Activated naive CD4-positive, alpha-beta T cell treated with anti-CD3 and anti-CD28 coated beads, Interleukin-2, amount 50 U/mL, for 72 hours (primary cell): ENCODE measurements around the gene SMIM45.
"Not testable (repeated sequence)": the region's sequence is repeated elsewhere in the genome, so short reads cannot be mapped to it uniquely, and the experiment has no call there.

Experiments used
- ATAC-seq, 2 donors: fragments of 150-1000 bp; cut with Tn5 transposase; 2 replicates each; pipeline ENCODE4 v1.10.0; 2021; ENCODE audit warnings: mild to moderate bottlenecking in 2 of 2, moderate library complexity in 2 of 2
- DNase-seq, 2 donors: peaks; one replicate each; pipeline ENCODE4 v3.0.0; 2021 to 2022; ENCODE audit warnings: low spot score in 2 of 2
- H3K27ac Mint-ChIP-seq, 2 donors: one replicate each; pipeline ENCODE4 v1.8.0; 2022; ENCODE audit warnings: mild to moderate bottlenecking in 2 of 2, mixed read lengths in 2 of 2
- H3K36me3 Mint-ChIP-seq, 2 donors: one replicate each; pipeline ENCODE4 v1.8.0; 2022; ENCODE audit warnings: mixed read lengths in 2 of 2
- H3K9me3 Mint-ChIP-seq, 2 donors: one replicate each; pipeline ENCODE4 v1.8.0; 2022; ENCODE audit warnings: mixed read lengths in 2 of 2

Gene SMIM45

DNA sequence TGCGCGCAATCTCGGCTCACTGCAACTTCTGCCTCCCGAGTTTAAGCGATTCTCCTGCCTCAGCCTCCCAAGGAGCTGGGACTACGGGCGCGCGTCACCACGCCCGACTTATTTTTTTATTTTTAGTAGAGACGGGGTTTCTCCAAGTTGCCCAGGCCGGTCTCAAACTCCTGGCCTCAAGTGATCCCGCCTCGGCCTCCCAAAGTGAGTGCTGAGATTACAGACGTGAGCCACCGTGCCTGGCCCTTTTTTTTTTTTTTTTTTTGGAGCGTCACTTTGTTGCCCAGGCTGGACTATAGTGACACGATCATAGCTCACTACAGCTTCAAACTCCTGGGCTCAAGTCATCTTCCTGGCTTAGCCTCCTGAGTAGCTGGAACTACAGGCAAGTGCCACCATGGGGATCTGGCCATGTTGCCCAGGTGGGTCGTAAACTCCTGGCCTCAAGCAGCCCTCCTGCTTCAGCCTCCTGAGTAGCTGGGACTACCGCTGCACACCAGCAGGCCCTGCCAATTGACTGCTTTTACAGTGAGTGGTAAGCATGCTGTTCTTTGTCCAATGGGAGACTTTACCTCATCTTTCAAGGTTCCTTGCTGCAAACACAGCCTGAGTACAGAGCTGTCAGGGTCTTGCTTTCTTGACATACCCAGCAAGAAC is 4.4 kb upstream of the SMIM45 start:
- DNase-seq: no peak
- ATAC-seq: no peak
- Mint-ChIP-seq H3K9me3 (no peaks in the 10 kb centered on the region), H3K36me3 (peaks cover 33 to 48% of the 10 kb centered on the region in 2 donors), H3K27ac (peak overlapping the region; percentile 79 to 93)

DNA sequence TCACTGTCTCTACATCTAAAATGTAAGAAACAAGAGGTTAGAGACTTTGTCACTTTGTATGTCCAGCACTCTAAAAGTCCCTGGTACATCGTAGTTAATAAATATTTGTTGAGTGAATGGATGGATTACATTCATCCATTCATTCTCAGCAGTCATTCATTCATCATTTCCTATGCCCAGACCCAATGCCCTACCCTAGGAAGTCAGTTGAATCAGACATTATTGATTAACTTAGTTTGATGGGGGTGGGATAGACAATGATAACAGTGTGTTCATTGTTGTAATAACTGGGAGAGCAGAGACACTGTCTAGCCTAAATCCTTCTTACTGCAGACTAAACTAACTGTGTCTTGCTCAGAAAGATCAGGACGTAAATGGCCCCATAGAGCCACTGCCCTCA is 3.8 kb upstream of the SMIM45 start:
- ATAC-seq (no peak), DNase-seq (no peak)
- peaks cover 29 to 44% of the 10 kb centered on the region in 2 donors for H3K36me3 Mint-ChIP-seq
- no peaks in the 10 kb centered on the region for H3K9me3 Mint-ChIP-seq
- no peak overlapping the region for H3K27ac Mint-ChIP-seq

DNA sequence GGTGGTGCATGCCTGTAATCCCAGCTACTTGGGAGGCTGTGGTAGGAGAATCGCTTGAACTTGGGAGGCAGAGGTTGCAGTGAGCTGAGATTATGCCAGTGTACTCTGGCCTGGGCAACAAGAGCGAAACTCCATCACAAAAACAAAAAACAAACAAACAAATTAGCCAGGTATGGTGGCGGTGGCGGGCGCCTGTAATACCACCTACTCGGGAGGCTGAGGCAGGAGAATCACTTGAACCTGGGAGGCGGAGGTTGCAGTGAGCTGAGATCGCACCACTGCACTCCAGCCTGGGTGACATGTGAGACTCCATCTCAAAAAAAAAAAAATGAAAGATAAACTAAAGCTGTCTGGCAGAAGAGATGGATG is 3.0 kb upstream of the SMIM45 start:
- peaks cover 22 to 36% of the 10 kb centered on the region in 2 donors for H3K36me3 Mint-ChIP-seq
- H3K27ac Mint-ChIP-seq: peak overlapping the region; percentile 18 to 35
- ATAC-seq, DNase-seq, H3K9me3 Mint-ChIP-seq: not testable (repeated sequence)

DNA sequence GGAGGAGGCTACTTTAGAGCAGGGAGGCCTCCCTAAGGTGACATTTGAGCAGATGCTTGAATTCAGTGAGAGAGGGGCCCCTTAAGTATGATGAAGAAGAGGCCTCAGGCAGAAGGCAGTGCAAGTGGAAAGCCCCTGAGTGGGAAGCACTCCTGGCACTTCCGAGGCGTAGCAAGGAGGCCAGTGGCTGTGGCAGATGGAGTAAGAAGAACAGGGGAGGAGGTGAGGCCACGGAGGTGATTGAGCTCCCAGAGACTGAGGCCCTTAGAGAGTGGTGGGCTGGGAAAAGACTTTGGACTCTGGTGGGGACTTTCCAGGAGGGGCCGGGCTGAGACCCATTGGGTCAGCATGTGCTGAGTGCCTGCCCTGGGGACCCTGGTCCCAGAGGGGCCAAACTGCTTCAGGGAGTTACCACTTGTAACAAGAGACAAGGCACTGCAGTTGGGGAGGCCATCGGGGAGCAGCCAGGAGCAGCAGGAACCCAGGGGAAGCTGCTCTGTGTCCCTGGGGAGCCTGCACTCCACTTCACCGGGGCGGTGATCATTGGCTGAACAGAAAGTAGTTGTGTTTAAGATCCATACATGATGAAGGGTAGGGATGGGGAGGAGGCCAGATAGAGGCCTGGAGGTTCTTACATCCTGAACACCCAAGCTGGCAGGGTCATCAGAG is 2.5 kb upstream of the SMIM45 start:
- no peak for ATAC-seq
- peaks cover 19 to 34% of the 10 kb centered on the region in 2 donors for H3K36me3 Mint-ChIP-seq

DNA sequence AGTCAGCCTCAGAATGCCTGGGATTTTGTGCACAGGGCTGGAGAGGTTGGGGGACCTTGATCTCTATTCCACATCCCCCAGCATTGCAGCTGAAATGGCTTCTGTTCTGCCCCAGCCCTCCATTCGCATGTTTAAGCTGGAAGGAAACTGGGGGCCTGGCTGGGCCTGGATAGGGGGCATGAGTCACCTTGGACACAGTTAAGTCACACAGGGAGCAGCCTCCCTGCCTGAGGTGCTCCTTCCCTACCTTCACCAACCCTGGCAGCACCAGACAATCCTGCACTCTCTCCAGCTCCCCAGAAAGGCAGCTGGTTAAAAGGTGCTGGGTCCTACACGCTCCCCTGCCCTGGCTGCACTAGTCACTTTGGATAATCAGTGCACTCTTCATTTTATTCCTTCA is 763 bp downstream of the SMIM45 start:
- peaks cover 0 to 5% of the 10 kb centered on the region in 2 donors for H3K36me3 Mint-ChIP-seq
- H3K9me3 Mint-ChIP-seq: no peaks in the 10 kb centered on the region
- no peak for DNase-seq
- no peak overlapping the region for H3K27ac Mint-ChIP-seq
- no peak for ATAC-seq

More for the DNA sequence above, 2.5 kb upstream of the SMIM45 start:
- DNase-seq: no peak
- no peaks in the 10 kb centered on the region for H3K9me3 Mint-ChIP-seq
- peak overlapping the region; percentile 18 to 35 for H3K27ac Mint-ChIP-seq

DNA sequence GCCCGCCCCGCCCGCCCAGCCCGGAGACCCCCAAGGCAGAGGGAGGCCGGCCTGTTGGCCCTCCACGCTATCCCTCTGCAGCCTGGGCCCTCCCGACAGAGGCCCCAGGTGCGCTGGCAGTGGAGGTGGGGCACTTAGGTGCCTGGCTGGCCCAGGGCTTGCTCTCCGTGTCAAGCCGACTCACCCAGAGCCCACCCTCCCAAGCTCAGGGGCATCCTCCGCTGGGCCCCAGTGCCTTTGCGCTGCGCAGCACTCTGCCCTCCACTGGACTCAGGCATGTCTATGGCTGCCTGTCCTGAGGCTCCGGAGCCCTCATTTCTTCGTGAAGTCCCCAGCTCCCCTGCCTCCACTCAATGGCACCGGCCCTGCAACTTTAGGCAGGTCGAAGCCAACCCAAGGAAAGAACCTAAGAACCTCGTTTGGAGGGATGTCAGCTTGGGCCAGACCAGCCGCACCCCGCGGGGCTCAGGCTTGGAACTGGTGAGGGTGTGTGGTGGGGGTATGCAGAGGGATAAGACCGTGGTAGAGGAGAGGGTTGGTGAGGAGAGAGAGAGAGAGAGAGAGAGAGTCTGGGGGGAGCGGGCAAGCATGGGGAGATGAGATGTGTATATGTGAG is 6.1 kb downstream of the SMIM45 start:
- no peaks in the 10 kb centered on the region for H3K9me3 Mint-ChIP-seq
- no peak overlapping the region for H3K27ac Mint-ChIP-seq
- ATAC-seq (peak in 1 of 2 donors; percentile 69), DNase-seq (no peak)
- no peaks in the 10 kb centered on the region for H3K36me3 Mint-ChIP-seq

DNA sequence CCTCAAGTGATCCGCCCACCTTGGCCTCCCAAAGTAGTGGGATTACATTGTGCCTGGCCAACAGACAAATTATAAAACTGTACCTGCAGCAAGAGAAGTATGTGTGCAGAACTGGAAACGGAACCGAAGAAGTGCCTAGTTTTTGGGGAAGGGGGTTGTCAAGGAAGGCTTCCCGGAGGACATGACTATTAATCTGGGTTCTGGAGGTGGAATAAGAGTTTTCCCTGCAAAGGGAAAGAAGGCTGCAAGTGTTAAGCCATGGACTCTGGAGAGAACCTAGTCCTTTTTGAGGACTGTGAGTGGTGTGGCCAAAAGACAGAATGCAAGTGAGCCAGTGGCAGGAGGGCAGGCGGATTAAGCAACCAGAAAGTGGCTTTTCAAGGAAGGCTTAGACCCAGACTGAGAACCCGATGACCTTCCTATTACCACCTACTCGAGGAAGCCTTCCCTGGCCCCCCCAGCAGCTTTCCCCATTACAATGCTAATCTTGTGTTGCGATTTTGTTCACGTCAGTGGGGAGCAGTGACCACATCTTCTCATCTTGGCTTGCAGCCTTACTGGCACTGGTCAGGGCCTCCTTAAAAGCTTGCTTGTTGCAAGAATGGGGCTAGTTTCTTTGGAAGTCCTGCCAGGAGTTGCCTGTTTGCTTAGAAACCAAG is 11.6 kb downstream of the SMIM45 start:
- Mint-ChIP-seq H3K36me3 (no peaks in the 10 kb centered on the region), H3K9me3 (no peaks in the 10 kb centered on the region), H3K27ac (no peak overlapping the region)
- ATAC-seq (no peak), DNase-seq (no peak)

DNA sequence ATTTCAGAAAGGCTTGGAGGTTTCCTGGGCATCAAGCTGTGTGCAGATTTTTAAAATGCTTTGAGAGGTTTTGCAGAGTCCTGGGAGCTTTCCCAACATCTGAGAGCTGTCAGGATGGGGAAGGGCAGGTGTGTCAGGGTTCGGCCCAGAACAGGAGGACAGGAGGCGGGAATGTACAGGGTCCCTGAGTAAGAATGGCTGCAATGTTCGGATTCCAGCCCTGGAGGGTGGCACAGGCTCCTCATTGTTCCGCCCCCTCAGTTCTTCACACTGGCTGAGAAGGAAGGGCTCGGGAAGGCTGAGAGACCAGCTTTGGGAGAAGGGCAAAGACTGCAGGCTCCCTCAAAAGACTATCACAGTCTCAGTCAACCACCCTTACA is 12.2 kb downstream of the SMIM45 start:
- no peak for ATAC-seq
- no peaks in the 10 kb centered on the region for H3K36me3 Mint-ChIP-seq
- DNase-seq: no peak
- H3K27ac Mint-ChIP-seq: no peak overlapping the region
- H3K9me3 Mint-ChIP-seq: no peaks in the 10 kb centered on the region

DNA sequence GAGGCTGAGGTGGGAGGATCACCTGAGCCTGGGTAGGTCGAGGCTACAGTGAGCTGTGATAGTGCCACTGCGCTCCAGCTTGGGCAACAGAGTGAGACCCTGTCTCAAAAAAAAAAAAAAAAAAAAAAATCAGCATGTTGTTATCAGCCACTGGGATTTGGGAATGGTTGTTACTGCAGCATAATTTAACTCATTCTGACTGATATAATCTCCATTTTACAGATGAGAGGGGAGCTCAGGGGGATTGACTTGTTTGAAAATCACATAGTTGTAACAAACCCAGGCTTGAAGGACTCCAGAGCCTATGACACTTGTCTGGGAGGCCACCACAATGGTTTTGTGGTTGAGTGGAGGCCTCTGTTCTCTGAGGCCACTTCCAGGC is 14.3 kb downstream of the SMIM45 start:
- no peaks in the 10 kb centered on the region for H3K36me3 Mint-ChIP-seq
- H3K27ac Mint-ChIP-seq: peak overlapping the region in 1 of 2 donors; percentile 51
- no peak for ATAC-seq
- no peak for DNase-seq
- H3K9me3 Mint-ChIP-seq: no peaks in the 10 kb centered on the region

DNA sequence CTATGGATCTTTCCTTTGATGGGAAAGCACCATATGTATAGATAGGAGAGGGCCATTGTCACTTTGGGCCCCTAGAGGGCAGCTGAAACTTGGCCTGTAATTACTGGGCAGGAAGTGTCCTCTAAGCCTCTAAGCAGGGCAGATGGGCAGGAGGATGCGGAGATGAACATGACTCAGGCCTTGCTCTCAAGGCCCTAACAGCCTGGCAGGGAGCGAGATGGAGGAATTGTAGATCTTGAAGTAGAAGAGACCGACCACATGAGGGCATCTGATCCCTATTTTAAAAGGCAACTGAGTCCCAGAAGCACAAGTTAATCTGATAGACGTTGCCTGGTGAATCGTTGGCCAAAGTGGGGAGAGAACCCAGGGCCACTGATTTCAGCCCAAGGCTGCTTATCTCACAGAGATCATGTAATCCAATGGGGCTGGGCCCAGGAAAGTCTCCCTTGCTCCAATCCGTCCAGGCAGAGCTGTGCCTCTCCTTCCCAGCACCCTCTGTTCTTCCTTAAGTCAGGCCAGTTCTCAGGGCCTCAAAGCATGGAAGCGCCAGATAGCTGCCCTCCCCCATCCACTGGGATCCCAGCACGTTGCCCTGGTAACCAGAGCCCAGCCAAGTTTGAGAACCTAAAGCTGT is 14.8 kb downstream of the SMIM45 start:
- ATAC-seq: peak; percentile 75 to 95
- H3K9me3 Mint-ChIP-seq: no peaks in the 10 kb centered on the region
- H3K36me3 Mint-ChIP-seq: no peaks in the 10 kb centered on the region
- H3K27ac Mint-ChIP-seq: peak overlapping the region in 1 of 2 donors; percentile 51
- DNase-seq: peak in 1 of 2 donors; percentile 36

DNA sequence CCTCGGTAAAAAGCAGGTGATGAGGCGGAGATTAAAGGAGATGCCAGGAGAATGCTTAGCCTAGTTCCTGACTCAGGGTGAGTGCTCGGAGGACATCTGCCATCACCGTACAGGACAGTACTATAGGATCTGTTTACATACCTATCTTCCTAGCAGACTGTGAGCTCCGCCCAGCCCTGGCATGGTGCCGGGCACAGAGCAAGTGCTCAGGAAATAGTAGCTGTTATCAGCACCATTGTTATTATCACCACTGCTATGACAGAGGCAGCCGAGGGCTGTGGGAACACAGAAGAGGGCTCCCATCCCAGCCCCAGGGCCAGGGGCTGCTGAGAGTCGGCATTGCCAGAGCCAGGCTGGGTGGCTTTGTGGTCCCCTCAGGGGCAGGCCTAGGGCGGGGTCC is 16.7 kb downstream of the SMIM45 start:
- no peak for ATAC-seq
- Mint-ChIP-seq H3K36me3 (no peaks in the 10 kb centered on the region), H3K9me3 (no peaks in the 10 kb centered on the region), H3K27ac (no peak overlapping the region)
- DNase-seq: no peak

DNA sequence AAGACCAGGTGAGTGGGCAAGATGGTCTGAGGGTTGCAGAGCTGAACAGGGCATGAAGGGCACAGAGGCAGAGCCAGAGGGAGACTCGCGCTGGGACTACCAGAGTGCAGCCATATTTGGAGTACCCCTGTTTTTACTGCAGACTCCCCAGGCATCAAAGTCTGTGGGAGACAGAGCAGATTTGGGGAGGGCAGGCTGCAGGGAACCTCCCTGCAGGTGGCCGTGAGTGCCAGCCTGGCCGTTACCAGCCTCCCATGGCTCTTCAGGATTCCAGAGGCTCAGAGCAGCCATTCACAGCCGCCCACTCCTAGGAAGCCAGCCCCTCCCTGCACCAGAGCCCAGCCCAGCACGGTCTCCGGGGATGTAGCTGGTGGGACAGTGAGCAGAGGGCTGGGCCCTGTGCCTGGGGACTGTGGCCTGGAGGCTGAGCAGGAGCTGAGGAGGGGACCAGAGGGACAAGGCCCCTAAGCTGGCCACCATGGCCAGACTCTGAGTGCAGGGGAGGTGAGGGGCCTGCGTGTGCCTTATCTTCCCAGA is 17.2 kb downstream of the SMIM45 start, which contains the start of gene SEPTIN3:
Gene SEPTIN3, plus strand, starts transcription at position 334 of the 537 bp plus-strand sequence. CDS start 2,050 bp downstream, outside the sequence.
- no peak within 1 kb of the TSS for H3K27ac Mint-ChIP-seq
- no peak for ATAC-seq
- H3K9me3 Mint-ChIP-seq: no peaks in the 10 kb centered on the region
- H3K36me3 Mint-ChIP-seq: no peaks in the 10 kb centered on the region
- no peak for DNase-seq

DNA sequence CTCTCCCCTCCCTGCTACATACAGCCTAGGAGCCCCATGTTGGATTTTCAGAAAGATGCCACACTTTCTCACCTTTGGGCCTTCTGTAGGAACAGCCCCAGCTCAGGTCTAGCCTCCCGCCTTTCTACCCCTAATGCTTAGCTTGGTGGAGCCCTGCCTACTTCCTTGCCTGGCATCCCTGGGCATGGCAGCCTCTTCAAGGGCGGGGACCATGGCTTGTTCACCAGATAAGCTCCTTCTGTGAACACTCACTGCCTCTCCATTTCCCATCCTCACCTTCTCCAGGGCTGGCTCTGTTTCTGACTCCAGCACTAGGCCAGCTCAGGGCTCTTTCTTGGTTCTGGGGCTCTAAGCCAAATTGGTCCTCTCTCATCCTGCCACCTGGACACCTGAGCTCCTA is 18.7 kb downstream of the SMIM45 start:
- DNase-seq (no peak), ATAC-seq (no peak)
- Mint-ChIP-seq H3K27ac (no peak overlapping the region), H3K36me3 (no peaks in the 10 kb centered on the region), H3K9me3 (no peaks in the 10 kb centered on the region)

DNA sequence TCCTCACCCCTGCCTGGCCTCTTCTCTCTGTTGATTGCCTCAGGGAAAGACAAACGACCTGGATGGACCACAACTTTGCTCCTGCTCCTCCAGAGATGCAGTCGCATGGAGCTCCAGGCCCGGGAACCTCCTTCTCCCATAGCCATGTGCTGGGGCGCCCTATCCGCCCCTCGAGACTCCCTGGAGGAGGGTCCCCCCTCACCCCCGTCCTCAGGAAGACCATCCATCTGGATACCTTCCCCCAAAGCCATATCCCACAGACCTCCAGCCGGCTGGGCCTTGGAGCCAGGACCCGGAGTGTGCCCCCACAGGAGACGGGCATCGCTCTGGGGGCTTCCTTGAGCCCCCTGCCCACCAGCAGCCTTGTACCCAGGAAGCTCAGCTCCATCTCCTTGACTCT is 19.5 kb downstream of the SMIM45 start:
- no peaks in the 10 kb centered on the region for H3K9me3 Mint-ChIP-seq
- no peak for DNase-seq
- peaks cover 0 to 5% of the 10 kb centered on the region in 2 donors for H3K36me3 Mint-ChIP-seq
- H3K27ac Mint-ChIP-seq: no peak overlapping the region
- no peak for ATAC-seq

DNA sequence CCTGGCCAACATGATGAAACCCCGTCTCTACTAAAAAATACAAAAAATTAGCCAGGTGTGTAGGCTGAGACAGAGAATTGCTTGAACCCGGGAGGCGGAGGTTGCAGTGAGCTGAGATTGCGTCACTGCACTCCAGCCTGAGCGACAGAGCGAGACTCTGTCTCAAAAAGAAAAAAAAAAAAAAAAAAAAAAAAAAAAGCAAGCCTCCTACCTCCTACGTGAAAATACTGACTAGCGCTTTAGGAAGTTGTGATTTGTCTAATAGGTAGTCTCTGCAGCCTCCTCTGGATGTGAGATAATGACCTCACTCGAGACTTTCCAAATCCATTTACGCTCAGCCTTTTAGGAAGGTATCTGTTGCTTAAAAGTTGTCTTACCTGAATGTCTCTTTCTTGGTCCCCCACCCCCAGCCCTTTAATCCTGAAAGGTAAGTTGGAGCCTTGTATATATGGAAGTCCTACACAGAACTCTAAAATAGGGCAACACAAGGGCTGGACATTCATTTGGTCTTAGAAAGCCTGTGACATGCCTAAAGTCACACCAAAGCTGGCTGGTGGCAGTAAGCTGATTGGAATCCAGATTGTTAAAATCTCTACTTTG is 22.8 kb downstream of the SMIM45 start:
- Mint-ChIP-seq H3K36me3 (peaks cover 0 to 5% of the 10 kb centered on the region in 2 donors), H3K27ac (no peak overlapping the region), H3K9me3 (no peaks in the 10 kb centered on the region)
- ATAC-seq (peak in 1 of 2 donors; percentile 18), DNase-seq (no peak)
